ENCODE measurements around the gene PTPRN2.
"Not testable (repeated sequence)": the region's sequence is repeated elsewhere in the genome, so short reads cannot be mapped to it uniquely, and the experiment has no call there.

Gene PTPRN2

DNA sequence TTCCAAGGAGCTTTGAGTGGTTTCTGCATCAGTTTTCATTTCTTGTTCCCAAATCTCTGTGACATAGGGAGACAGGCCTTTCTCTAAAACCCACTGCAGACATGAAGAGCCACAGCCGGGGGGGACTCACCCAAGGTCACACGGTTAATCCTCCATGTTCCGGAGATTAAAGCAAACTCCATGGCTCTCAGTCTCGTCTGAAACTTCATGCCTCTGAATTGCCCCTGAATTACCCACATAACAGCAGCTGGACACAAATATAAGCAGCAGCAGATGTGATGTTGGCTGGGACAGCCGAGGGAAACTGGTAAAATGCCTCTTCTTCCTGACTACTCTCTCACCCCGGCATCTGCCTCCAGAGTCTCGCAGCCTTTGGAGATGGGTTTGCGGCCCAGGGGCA lies 848.6 kb downstream of the PTPRN2 start:
- Histone ChIP-seq H3K9ac (ENCODE audit: low read length) (no peak overlapping the region), H3K9me3 (ENCODE audit: control insufficient read depth, insufficient read depth, low read depth, low read length) (no peaks in the 10 kb centered on the region), H3K4me1 (ENCODE audit: control insufficient read depth, insufficient read depth, low read length) (peaks cover 11% of the 10 kb centered on the region; the same call in 1 of the 2 replicates), H3K27ac (ENCODE audit: low read depth, low read length) (no peak overlapping the region), H3K36me3 (ENCODE audit: control insufficient read depth, insufficient read depth, low read length) (no peaks in the 10 kb centered on the region), H3K27me3 (ENCODE audit: control insufficient read depth, insufficient read depth, low read length) (peaks cover 32% of the 10 kb centered on the region), H3K4me3 (ENCODE audit: low read depth, low read length) (no peak overlapping the region)

DNA sequence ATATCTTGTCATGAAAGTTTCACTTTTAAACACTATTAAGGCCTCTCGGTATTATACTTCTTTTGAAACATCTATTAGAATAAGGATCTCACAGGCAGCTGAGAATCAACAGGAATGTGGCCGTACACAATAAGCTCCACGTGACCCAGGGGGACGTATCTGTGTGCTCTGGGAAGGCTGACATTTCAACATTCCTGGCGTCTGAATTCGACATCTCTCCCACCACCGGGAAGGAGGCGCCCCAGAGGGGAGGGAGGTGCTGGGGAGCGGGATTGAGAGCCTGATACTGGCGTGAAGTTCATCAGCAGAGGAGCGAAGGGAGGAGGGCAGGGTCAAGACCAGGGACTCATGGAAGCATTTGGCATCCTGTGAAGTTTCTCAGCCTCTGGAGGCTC lies 849.6 kb downstream of the PTPRN2 start:
- Histone ChIP-seq H3K27ac (ENCODE audit: low read depth, low read length) (no peak overlapping the region), H3K4me1 (ENCODE audit: control insufficient read depth, insufficient read depth, low read length) (peaks cover 11% of the 10 kb centered on the region; the same call in 1 of the 2 replicates), H3K9me3 (ENCODE audit: control insufficient read depth, insufficient read depth, low read depth, low read length) (no peaks in the 10 kb centered on the region), H3K9ac (ENCODE audit: low read length) (no peak overlapping the region), H3K4me3 (ENCODE audit: low read depth, low read length) (no peak overlapping the region), H3K27me3 (ENCODE audit: control insufficient read depth, insufficient read depth, low read length) (peaks cover 37% of the 10 kb centered on the region), H3K36me3 (ENCODE audit: control insufficient read depth, insufficient read depth, low read length) (no peaks in the 10 kb centered on the region)

DNA sequence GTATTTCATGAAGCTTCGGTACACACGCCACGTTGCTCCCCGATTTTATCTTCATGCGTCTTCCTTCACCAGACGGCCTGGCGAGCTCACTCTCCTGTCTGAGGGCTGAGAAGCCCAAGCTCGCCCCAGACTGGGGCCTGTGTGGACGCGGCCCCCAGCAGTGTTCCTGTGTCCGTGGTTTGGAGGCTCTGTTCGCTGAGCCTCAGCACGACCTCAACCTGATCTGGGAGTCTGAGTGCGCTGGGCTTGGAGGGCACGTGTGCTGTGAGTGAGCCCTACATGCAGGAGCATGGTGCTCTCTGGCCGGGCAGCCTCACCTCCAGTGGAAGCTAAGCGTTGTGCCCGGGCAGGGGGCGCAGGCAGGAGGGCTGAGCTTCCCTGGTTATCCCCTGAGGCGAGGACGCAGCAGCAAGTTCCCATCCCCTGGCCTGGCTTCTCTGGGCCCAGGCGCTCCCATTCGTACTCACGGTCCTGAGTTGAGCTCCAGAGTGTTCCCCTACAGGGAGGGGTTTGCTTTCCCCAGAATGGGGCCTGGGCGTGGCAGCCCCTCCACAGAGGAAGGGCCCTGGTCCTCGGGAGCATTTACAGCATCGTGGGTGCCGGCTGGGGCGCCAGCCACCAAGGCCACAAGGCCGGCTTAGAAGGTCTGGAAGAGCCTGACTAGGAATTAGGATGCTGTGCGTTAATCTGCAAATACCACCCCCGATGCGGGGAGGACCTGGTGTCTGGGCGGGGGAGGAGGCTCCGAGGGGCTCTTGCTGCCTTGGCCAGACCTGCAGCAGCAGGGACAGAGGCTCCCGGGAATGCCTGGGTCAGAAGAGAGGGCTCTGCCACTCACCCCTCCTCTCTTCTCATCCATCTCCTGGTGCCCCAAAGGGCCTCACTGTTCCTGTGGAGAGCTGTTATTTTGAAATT lies 850.2 kb downstream of the PTPRN2 start:
- no peak overlapping the region for H3K4me3 ChIP-seq (ENCODE audit: low read depth, low read length)
- H3K27ac ChIP-seq (ENCODE audit: low read depth, low read length) = no peak overlapping the region
- H3K36me3 ChIP-seq (ENCODE audit: control insufficient read depth, insufficient read depth, low read length) = no peaks in the 10 kb centered on the region
- no peaks in the 10 kb centered on the region for H3K9me3 ChIP-seq (ENCODE audit: control insufficient read depth, insufficient read depth, low read depth, low read length)
- H3K27me3 ChIP-seq (ENCODE audit: control insufficient read depth, insufficient read depth, low read length) = peaks cover 40% of the 10 kb centered on the region
- peaks cover 11% of the 10 kb centered on the region; the same call in 1 of the 2 replicates for H3K4me1 ChIP-seq (ENCODE audit: control insufficient read depth, insufficient read depth, low read length)
- no peak overlapping the region for H3K9ac ChIP-seq (ENCODE audit: low read length)

DNA sequence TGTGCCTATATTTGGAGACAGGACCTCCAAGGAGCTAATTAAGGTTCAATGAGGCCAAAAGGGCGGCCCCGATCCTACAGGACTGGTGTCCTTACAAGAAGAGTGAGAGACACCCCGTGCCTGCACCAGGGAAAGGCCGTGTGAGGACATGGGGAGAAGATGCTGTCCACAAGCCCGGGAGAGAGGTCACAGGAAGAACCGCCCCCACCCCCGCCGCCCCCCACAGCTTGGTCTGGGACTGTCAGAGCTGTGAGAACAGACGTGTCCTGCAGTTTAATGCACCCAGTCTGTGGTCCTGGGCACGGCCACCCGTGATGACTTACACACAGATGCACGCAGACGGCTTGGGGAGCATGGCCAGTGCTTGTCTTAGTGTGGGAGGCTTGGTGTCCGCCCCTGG lies 851.3 kb downstream of the PTPRN2 start:
- Histone ChIP-seq H3K27me3 (ENCODE audit: control insufficient read depth, insufficient read depth, low read length) (peaks cover 44% of the 10 kb centered on the region), H3K27ac (ENCODE audit: low read depth, low read length) (no peak overlapping the region), H3K36me3 (ENCODE audit: control insufficient read depth, insufficient read depth, low read length) (no peaks in the 10 kb centered on the region), H3K4me1 (ENCODE audit: control insufficient read depth, insufficient read depth, low read length) (peaks cover 11% of the 10 kb centered on the region; the same call in 1 of the 2 replicates), H3K9me3 (ENCODE audit: control insufficient read depth, insufficient read depth, low read depth, low read length) (no peaks in the 10 kb centered on the region), H3K9ac (ENCODE audit: low read length) (no peak overlapping the region), H3K4me3 (ENCODE audit: low read depth, low read length) (no peak overlapping the region)

DNA sequence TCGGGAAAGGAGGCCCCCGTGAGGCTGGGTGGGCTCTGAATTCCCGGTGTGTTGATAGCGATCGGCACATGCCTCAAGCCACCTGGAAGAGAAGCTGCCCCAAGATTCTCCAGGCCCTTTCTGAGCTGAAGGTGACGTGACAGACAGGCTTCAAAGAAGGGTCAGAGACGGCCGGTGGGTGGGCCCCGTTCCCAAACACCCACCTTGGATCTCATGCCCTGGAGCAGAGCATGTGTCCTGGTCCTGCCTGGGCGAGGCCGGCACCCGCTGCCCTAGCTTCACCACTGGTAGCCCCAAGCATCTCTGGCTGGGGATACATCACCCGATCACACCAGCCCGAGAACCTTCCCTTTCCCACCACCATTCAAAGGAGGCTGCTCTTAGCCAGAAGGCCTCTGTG lies 851.8 kb downstream of the PTPRN2 start:
- H3K9me3 ChIP-seq (ENCODE audit: control insufficient read depth, insufficient read depth, low read depth, low read length) = no peaks in the 10 kb centered on the region
- H3K36me3 ChIP-seq (ENCODE audit: control insufficient read depth, insufficient read depth, low read length) = no peaks in the 10 kb centered on the region
- H3K4me3 ChIP-seq (ENCODE audit: low read depth, low read length) = no peak overlapping the region

DNA sequence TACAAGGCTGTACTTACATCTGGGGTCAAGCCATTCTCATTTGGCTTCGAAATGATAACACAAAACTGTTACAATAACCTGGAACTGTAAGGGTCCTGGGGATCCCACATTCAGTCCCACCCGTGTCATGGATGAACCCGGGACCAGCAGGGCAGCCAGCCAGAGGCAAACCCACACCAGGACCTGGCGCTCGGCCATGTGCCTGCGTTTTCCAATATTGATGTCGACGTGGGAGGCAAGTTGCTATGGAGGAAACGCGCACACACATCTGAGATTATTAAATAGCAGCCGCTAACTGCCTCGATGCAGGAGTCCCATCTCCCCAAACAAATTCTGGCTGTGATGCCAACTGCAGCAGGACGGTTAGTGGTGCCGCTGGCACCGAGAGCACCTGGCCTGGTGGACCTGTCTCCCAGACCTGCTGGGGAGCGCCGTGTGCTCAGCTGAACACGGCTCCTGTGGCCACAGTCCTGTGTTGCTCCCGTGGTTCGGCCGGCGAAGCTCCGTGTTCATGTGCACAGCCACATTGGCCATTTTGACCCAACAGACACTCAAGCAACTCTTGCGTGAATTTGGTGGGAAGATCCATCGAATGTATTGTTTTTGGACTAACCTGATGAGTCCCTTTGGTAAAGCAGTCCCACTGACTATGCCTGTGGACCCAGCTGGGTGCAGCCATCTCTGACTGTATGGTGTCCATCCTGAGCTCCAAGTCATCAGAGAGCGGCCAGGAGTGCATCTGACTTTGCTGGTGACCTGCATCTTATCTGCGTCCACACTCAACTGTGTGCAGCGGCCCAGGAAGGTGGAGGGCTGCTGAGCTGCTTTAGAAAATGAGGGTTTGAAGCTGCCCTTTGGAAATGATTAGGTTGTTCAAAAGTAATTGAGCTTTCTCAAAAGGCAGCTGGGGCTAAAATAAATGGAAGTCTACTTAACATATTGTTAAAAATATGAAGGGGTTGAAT lies 852.7 kb downstream of the PTPRN2 start:
- peaks cover 11% of the 10 kb centered on the region; the same call in 1 of the 2 replicates for H3K4me1 ChIP-seq (ENCODE audit: control insufficient read depth, insufficient read depth, low read length)
- no peaks in the 10 kb centered on the region for H3K36me3 ChIP-seq (ENCODE audit: control insufficient read depth, insufficient read depth, low read length)
- H3K27ac ChIP-seq (ENCODE audit: low read depth, low read length) = no peak overlapping the region
- peaks cover 58% of the 10 kb centered on the region for H3K27me3 ChIP-seq (ENCODE audit: control insufficient read depth, insufficient read depth, low read length)
- H3K4me3 ChIP-seq (ENCODE audit: low read depth, low read length) = no peak overlapping the region
- H3K9me3 ChIP-seq (ENCODE audit: control insufficient read depth, insufficient read depth, low read depth, low read length) = no peaks in the 10 kb centered on the region
- no peak overlapping the region for H3K9ac ChIP-seq (ENCODE audit: low read length)

More for the DNA sequence above, 851.8 kb downstream of the PTPRN2 start:
- no peak overlapping the region for H3K9ac ChIP-seq (ENCODE audit: low read length)
- peaks cover 11% of the 10 kb centered on the region; the same call in 1 of the 2 replicates for H3K4me1 ChIP-seq (ENCODE audit: control insufficient read depth, insufficient read depth, low read length)
- no peak overlapping the region for H3K27ac ChIP-seq (ENCODE audit: low read depth, low read length)
- H3K27me3 ChIP-seq (ENCODE audit: control insufficient read depth, insufficient read depth, low read length) = peaks cover 49% of the 10 kb centered on the region

DNA sequence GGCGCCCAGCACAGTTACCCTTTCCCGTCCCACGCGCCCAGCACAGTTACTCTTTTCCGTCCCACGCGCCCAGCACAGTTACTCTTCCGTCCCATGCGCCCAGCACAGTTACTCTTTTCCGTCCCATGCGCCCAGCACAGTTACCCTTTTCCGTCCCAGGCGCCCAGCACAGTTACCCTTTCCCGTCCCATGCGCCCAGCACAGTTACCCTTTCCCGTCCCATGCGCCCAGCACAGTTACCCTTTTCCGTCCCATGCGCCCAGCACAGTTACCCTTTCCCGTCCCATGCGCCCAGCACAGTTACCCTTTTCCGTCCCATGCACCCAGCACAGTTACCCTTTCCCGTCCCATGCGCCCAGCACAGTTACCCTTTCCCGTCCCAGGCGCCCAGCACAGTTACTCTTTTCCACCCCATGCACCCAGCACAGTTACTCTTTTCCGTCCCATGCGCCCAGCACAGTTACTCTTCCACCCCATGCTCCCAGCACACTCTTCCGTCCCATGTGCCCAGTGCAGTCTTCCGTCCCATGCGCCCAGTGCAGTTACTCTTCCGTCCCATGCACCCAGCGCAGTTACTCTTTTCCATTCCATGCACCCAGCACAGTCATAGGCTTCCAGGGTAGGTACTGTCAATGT lies 853.7 kb downstream of the PTPRN2 start:
- not testable (repeated sequence) for H3K9ac ChIP-seq (ENCODE audit: low read length); H3K9me3 ChIP-seq (ENCODE audit: control insufficient read depth, insufficient read depth, low read depth, low read length); H3K27ac ChIP-seq (ENCODE audit: low read depth, low read length); H3K36me3 ChIP-seq (ENCODE audit: control insufficient read depth, insufficient read depth, low read length); H3K4me3 ChIP-seq (ENCODE audit: low read depth, low read length)
- H3K4me1 ChIP-seq (ENCODE audit: control insufficient read depth, insufficient read depth, low read length) = peaks cover 11% of the 10 kb centered on the region; the same call in 1 of the 2 replicates
- H3K27me3 ChIP-seq (ENCODE audit: control insufficient read depth, insufficient read depth, low read length) = peaks cover 66% of the 10 kb centered on the region

DNA sequence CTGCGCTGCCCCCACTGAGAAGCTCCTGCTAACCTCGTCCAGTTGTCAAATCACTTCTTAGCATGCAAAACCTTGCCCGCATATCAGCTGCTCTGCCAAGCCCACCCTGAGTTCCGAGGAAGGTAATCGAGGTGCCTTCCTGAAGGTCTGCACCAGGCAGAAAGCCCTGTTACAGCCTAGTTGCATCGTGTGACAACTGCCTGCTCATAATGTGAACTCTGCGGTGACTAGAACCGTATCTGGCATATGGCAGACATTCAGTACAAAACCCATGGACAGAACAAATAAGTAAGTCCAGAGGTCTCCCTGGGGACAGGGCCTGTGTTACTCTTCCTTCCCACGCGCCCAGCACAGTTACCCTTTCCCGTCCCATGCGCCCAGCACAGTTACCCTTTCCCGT lies 856.5 kb downstream of the PTPRN2 start:
- Histone ChIP-seq H3K4me1 (ENCODE audit: control insufficient read depth, insufficient read depth, low read length) (no peaks in the 10 kb centered on the region), H3K36me3 (ENCODE audit: control insufficient read depth, insufficient read depth, low read length) (no peaks in the 10 kb centered on the region), H3K9me3 (ENCODE audit: control insufficient read depth, insufficient read depth, low read depth, low read length) (no peaks in the 10 kb centered on the region; the same call in 1 of the 2 replicates), H3K4me3 (ENCODE audit: low read depth, low read length) (no peak overlapping the region), H3K9ac (ENCODE audit: low read length) (no peak overlapping the region), H3K27ac (ENCODE audit: low read depth, low read length) (no peak overlapping the region), H3K27me3 (ENCODE audit: control insufficient read depth, insufficient read depth, low read length) (peaks cover 76% of the 10 kb centered on the region)

DNA sequence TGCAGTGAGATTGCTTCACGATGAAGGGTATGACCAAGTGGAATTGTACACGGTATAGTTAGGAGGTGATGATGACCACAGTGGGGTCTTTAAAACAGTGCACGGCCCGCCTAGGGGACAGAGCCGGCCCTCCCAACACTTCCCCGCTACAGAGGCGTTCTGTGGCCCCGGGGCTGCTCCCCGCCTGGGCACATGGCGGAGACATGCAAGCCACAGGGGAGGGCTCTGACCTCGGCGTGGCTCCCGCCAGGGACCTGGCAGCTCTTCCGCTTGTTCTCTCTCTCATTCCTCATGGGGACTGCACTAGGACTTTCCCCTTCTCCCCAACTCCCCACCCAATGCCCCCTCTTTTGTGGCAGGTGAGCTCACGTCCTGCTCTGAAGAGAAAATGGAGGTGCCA lies 857.0 kb downstream of the PTPRN2 start:
- Histone ChIP-seq H3K9me3 (ENCODE audit: control insufficient read depth, insufficient read depth, low read depth, low read length) (no peaks in the 10 kb centered on the region; the same call in 1 of the 2 replicates), H3K36me3 (ENCODE audit: control insufficient read depth, insufficient read depth, low read length) (no peaks in the 10 kb centered on the region), H3K4me3 (ENCODE audit: low read depth, low read length) (no peak overlapping the region), H3K27ac (ENCODE audit: low read depth, low read length) (no peak overlapping the region), H3K4me1 (ENCODE audit: control insufficient read depth, insufficient read depth, low read length) (no peaks in the 10 kb centered on the region), H3K9ac (ENCODE audit: low read length) (no peak overlapping the region), H3K27me3 (ENCODE audit: control insufficient read depth, insufficient read depth, low read length) (peaks cover 72% of the 10 kb centered on the region)

DNA sequence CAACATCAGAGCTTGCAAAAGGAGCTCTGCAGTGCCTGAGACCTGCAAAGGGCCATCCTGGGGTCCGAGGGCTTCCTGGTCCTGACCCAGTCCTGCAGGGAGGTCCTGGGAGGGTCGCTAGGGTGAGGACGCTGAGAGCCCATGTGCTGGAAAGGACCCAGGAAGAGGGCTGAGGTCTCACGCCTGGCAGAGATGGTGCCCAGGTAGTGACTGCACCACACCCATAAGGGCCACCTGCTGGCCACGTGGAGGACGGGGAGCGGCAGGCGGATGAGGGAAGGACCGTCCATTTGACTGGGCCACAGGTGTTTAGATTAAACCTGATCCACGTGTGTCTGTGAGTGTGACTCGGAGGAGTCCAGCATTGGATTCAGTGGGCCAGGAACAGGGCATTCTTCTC lies 858.1 kb downstream of the PTPRN2 start:
- no peaks in the 10 kb centered on the region; the same call in 1 of the 2 replicates for H3K9me3 ChIP-seq (ENCODE audit: control insufficient read depth, insufficient read depth, low read depth, low read length)
- H3K9ac ChIP-seq (ENCODE audit: low read length) = no peak overlapping the region
- no peak overlapping the region for H3K27ac ChIP-seq (ENCODE audit: low read depth, low read length)
- no peak overlapping the region for H3K4me3 ChIP-seq (ENCODE audit: low read depth, low read length)
- H3K36me3 ChIP-seq (ENCODE audit: control insufficient read depth, insufficient read depth, low read length) = no peaks in the 10 kb centered on the region
- no peaks in the 10 kb centered on the region for H3K4me1 ChIP-seq (ENCODE audit: control insufficient read depth, insufficient read depth, low read length)
- H3K27me3 ChIP-seq (ENCODE audit: control insufficient read depth, insufficient read depth, low read length) = peaks cover 63% of the 10 kb centered on the region
